HCT116 (cell line): ENCODE results near the gene ABHD14A. TPM values are rescaled to one million over a fixed set of nuclear protein-coding genes. Genes with fewer than 3 reads are reported as not detected.
A peak's percentile ranks its signal among the peaks of the same experiment; 100 is the strongest.

Experiments
- ATAC-seq: fragments of 200-7000 bp; cut with Tn5 transposase; 2 replicates; pipeline ENCODE4 v1.9.1; 2020; ENCODE audit warnings: mild to moderate bottlenecking, moderate library complexity
- BruUV-seq: library from RNA; stranded (reverse); fragments of 400-500 nt; replicated peaks from 2 replicates; lab custom pipeline; 2021; lab: Mats Ljungman, UMichigan
- CTCF ChIA-PET: fragments of 300-600 bp; sonication (Branson Sonifier 250); formaldehyde crosslinking; loops from one replicate; lab custom pipeline; 2021; ENCODE audit warnings: antibody characterized with exemption; lab: Charles Lee
- POLR2A ChIA-PET: fragments of 300-600, 350-600 bp; sonication (Branson Sonifier 250); formaldehyde crosslinking; loops from one replicate; lab custom pipeline; 2021; ENCODE audit warnings: antibody characterized with exemption; lab: Charles Lee
- RAD21 ChIA-PET, 2 experiments: fragments of 300-600 bp; sonication (Branson Sonifier 250); formaldehyde crosslinking; loops; one replicate each; lab custom pipeline; 2023; ENCODE audit warnings: low total read pairs in 2 of 2; ENCODE audit not compliant: uncharacterized antibody in 2 of 2, unreplicated experiment in 2 of 2, low non-redundant PET in 1 of 2; lab: Charles Lee
- DNase-seq: peaks from one replicate; pipeline ENCODE4 v3.0.0-alpha.2; 2010; ENCODE audit warnings: low read depth, low spot score
- H2AFZ ChIP-seq: fragments of 200-600 bp; shearing (Covaris generic), sonication (generic); 2 replicates; pipeline ENCODE4 v1.6.1; 2017; ENCODE audit warnings: low read depth, mixed run types, mixed read lengths, antibody characterized with exemption, low read length; ENCODE audit not compliant: poor library complexity, severe bottlenecking
- H3K27ac ChIP-seq: 2 replicates; pipeline ENCODE4 v1.5.1; 2012; ENCODE audit warnings: low read depth, low read length
- H3K27me3 ChIP-seq: fragments of 200-600 bp; sonication (generic); 2 replicates; pipeline ENCODE4 v1.6.1; 2016; ENCODE audit warnings: mixed run types, low read length, mixed read lengths; ENCODE audit not compliant: insufficient read depth
- H3K36me3 ChIP-seq, 2 experiments: fragments of 200-500 bp in 1 of 2; fragments of 200-600 bp in 1 of 2; sonication (Bioruptor generic) in 1 of 2; sonication (generic) in 1 of 2; 2 replicates each; pipeline versions ENCODE4 v1.5.1 to v1.6.1; 2014 to 2016; ENCODE audit warnings: low read length in 2 of 2, inconsistent platforms in 1 of 2, mixed read lengths in 1 of 2, mixed run types in 1 of 2; ENCODE audit not compliant: insufficient read depth in 2 of 2, control insufficient read depth in 1 of 2
- H3K4me1 ChIP-seq, 2 experiments: fragments of 200-600 bp in 1 of 2; sonication (generic) in 1 of 2; 2 replicates each; pipeline versions ENCODE4 v1.5.1 to v1.6.1; 2012 to 2017; ENCODE audit warnings: low read length in 2 of 2, inconsistent platforms in 1 of 2, mild to moderate bottlenecking in 1 of 2, mixed read lengths in 1 of 2, mixed run types in 1 of 2, moderate library complexity in 1 of 2; ENCODE audit not compliant: insufficient read depth in 2 of 2, control insufficient read depth in 1 of 2
- H3K4me2 ChIP-seq: fragments of 200-600 bp; sonication (generic); 2 replicates; pipeline ENCODE4 v1.6.1; 2017; ENCODE audit warnings: mixed run types, low read length, mixed read lengths
- H3K4me3 ChIP-seq, 2 experiments: fragments of 200-600 bp in 1 of 2; sonication (generic) in 1 of 2; replicated peaks in 1 of 2; 2 replicates each; pipeline ENCODE4 v1.5.1; 2011 to 2016; ENCODE audit warnings: low read length in 2 of 2, control low read depth in 1 of 2, low read depth in 1 of 2, mild to moderate bottlenecking in 1 of 2, mixed read lengths in 1 of 2, mixed run types in 1 of 2
- H3K79me2 ChIP-seq: fragments of 200-600 bp; sonication (generic); 2 replicates; pipeline ENCODE4 v1.6.1; 2017; ENCODE audit warnings: mild to moderate bottlenecking, mixed run types, low read length, moderate library complexity, mixed read lengths; ENCODE audit not compliant: insufficient read depth
- H3K9ac ChIP-seq: fragments of 200-600 bp; sonication (generic); 2 replicates; pipeline ENCODE4 v1.6.1; 2016; ENCODE audit warnings: low read length, mixed read lengths
- H3K9me2 ChIP-seq: fragments of 200-600 bp; sonication (generic), shearing (Covaris generic); 2 replicates; pipeline ENCODE4 v1.6.1; 2017; ENCODE audit warnings: mixed run types, mild to moderate bottlenecking, moderate library complexity; ENCODE audit not compliant: insufficient read depth
- H3K9me3 ChIP-seq, 2 experiments: fragments of 200-500 bp in 1 of 2; fragments of 200-600 bp in 1 of 2; sonication (Bioruptor generic) in 1 of 2; sonication (generic) in 1 of 2; 2 replicates each; pipeline ENCODE4 v1.6.1; 2014 to 2017; ENCODE audit warnings: low read length in 2 of 2, mixed read lengths in 2 of 2, inconsistent platforms in 1 of 2, low read depth in 1 of 2, mild to moderate bottlenecking in 1 of 2, mixed run types in 1 of 2, moderate library complexity in 1 of 2; ENCODE audit not compliant: control insufficient read depth in 1 of 2, insufficient read depth in 1 of 2
- H4K20me1 ChIP-seq: fragments of 200-600 bp; sonication (generic), shearing (Covaris generic); 2 replicates; pipeline ENCODE4 v1.6.1; 2017; ENCODE audit warnings: mixed run types, mild to moderate bottlenecking, moderate library complexity; ENCODE audit not compliant: insufficient read depth
- EZH2phosphoT487 ChIP-seq: fragments of 200-600 bp; IDR thresholded peaks from 2 replicates; pipeline ENCODE4 v1.6.1; 2018; ENCODE audit warnings: antibody characterized with exemption, borderline replicate concordance
- JUND ChIP-seq: IDR thresholded peaks from 2 replicates; pipeline ENCODE4 v1.6.1; 2012
- POLR2AphosphoS5 ChIP-seq: IDR thresholded peaks from 2 replicates; pipeline ENCODE4 v1.6.1; 2011; ENCODE audit warnings: mild to moderate bottlenecking, low read depth, low read length, moderate library complexity
- intact Hi-C: fragments of 100-400 bp; cut with micrococcal nuclease; formaldehyde crosslinking; loops from 2 replicates; pipeline ENCODE4 v1.10.0; 2022
- total RNA-seq: library from RNA; stranded (reverse); gene quantifications from one replicate; pipeline ENCODE4 v1.2.1, GENCODE V29; 2021; ENCODE audit not compliant: unreplicated experiment

The ABHD14A gene
- total RNA-seq, 1 experiment from 2014 or later: 11.6 TPM

DNA sequence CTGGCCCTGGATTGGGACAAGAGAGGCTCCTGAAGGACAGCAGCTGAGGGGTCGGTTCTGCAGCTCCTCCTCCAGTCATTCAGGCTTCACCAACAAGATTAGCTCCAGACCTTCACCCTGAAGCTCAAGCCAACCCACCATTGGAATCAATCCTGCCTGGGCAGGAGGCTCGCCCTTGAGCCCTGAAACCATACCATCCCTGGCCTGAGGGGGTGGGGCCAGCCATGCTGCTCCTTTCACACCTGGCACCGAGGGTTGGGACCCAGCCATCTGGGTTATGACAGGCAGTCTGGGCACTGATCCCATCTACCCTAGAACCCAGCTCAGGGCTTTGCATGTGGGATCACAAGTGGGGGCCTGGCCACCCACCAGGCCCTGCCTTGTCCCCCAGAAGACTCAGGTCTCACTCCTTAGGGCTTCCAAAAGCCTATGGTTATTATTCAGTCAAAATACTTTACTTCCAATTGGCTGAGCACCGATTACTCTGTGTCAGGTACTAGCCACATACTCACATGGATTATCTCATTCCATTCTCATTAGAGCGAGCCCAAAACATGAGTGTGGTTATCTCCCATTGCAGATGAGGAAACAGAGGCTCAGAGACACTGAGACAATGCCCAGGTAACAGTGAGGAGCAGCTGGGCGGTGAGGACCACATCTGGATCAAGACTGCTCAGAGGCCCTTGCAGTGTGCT is 4.1 kb upstream of the ABHD14A start:
- Histone ChIP-seq H3K36me3 (peaks cover 5 to 18% of the 10 kb centered on the region in 2 experiments; a peak in 2 of 4 replicates), H3K27me3 (no peaks in the 10 kb centered on the region), H4K20me1 (0 out of 2 replicates have a peak, but pooled peaks cover 4% of the 10 kb centered on the region), H3K27ac (peak overlapping the region; percentile 10; the same call in 1 of the 2 replicates), H3K9me3 (no peaks in the 10 kb centered on the region), H3K4me2 (no peak overlapping the region), H3K9me2 (no peaks in the 10 kb centered on the region), H3K9ac (0 out of 2 replicates have a peak overlapping the region, but pooled peaks have one; percentile 7), H3K4me3 (no peak overlapping the region), H3K79me2 (peaks cover 43% of the 10 kb centered on the region), H2AFZ (no peak overlapping the region), H3K4me1 (peaks cover 36 to 77% of the 10 kb centered on the region in 2 experiments)
- intact Hi-C loops: no loop called here
- ChIA-PET POLR2A (no interaction called here), RAD21 (no interaction called here), CTCF (interaction anchor here (4.8 kb wide), 1 partner anchor 28 kb away, joined by 46 read pairs; the partner anchor contains the start of genes PARP3 and RRP9)
- TF ChIP-seq POLR2AphosphoS5 (peak; percentile 10; the same call in 1 of the 2 replicates), EZH2phosphoT487 (no peak)
- no TSS peak for BruUV-seq
- ATAC-seq (no peak), DNase-seq (no peak)

- H3K79me2 ChIP-seq: peaks cover 43% of the 10 kb centered on the region
- H3K4me3 ChIP-seq: no peak overlapping the region
- DNase-seq: no peak
- H3K9ac ChIP-seq: no peak overlapping the region
- no peaks in the 10 kb centered on the region for H3K9me2 ChIP-seq
- H3K27me3 ChIP-seq: no peaks in the 10 kb centered on the region
- peak overlapping the region; percentile 6; the same call in 1 of the 2 replicates for H3K27ac ChIP-seq
- RAD21 ChIA-PET: no interaction called here
- CTCF ChIA-PET: interaction anchor here (4.8 kb wide), 1 partner anchor 29 kb away, joined by 46 read pairs; the partner anchor contains the start of genes PARP3 and RRP9
- H3K4me1 ChIP-seq: peaks cover 36 to 78% of the 10 kb centered on the region in 2 experiments
- no peaks in the 10 kb centered on the region for H3K9me3 ChIP-seq
- intact Hi-C loops: no loop called here
- BruUV-seq: TSS peak; percentile 21
- H3K36me3 ChIP-seq: peaks cover 5 to 18% of the 10 kb centered on the region in 2 experiments; a peak in 2 of 4 replicates
- no peak overlapping the region for H2AFZ ChIP-seq
- TF ChIP-seq JUND (no peak), POLR2AphosphoS5 (peak; percentile 6; the same call in 1 of the 2 replicates)
- no peak for ATAC-seq
- H3K4me2 ChIP-seq: no peak overlapping the region
- POLR2A ChIA-PET: interaction anchor here (3.0 kb wide), 1 partner anchor 29 kb away, joined by 16 read pairs; the partner anchor contains the start of genes PARP3 and RRP9
- H4K20me1 ChIP-seq: 0 out of 2 replicates have a peak, but pooled peaks cover 4% of the 10 kb centered on the region
Observed at GRCh38 chr3:51971350-51971749, 3.5 kb upstream of the ABHD14A start.
